ENCODE results near the gene FRMD4A.
"Not testable (repeated sequence)": the region's sequence is repeated elsewhere in the genome, so short reads cannot be mapped to it uniquely, and the experiment has no call there.

Gene FRMD4A

DNA sequence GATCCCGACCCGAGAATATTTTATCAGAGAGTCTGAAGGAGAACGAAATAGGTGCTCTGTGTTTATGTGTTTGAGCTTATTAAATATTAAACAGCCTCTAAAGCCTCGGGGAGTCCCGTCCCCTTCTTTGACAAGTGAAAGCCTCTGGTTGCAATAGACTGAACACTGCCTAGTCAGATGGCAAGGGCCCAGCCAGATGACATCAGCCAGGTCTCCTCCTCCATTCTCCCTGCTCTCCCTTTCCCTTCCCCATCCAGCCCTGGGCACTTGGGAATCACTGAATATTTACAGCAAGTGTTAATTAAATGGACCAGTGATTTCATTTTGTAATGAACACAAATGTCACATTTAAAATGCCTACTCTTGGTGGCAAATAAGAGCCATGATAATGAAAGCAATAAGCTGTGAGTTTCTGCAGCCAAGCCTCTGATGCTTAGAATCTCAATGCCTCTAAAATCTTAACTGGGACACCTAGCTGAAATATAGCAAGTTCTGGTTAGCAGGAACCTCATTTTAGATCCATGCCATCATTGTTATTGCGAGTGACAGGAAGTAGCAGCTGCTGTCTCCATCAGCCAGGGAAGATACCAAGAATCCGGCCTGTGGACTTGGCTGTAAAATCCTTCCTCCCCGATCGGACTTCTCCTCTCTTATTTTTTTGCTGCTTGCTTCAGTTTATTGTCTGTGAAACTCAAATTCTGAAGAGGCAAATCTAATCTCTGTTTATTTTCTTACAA, 541.8 kb downstream of the FRMD4A start:
- FAIRE-seq = no peak
- DNase-seq (ENCODE audit: insufficient read length, low spot score) = no peak
- TF ChIP-seq, protein P1, sequence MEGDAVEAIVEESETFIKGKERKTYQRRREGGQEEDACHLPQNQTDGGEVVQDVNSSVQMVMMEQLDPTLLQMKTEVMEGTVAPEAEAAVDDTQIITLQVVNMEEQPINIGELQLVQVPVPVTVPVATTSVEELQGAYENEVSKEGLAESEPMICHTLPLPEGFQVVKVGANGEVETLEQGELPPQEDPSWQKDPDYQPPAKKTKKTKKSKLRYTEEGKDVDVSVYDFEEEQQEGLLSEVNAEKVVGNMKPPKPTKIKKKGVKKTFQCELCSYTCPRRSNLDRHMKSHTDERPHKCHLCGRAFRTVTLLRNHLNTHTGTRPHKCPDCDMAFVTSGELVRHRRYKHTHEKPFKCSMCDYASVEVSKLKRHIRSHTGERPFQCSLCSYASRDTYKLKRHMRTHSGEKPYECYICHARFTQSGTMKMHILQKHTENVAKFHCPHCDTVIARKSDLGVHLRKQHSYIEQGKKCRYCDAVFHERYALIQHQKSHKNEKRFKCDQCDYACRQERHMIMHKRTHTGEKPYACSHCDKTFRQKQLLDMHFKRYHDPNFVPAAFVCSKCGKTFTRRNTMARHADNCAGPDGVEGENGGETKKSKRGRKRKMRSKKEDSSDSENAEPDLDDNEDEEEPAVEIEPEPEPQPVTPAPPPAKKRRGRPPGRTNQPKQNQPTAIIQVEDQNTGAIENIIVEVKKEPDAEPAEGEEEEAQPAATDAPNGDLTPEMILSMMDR (IDR thresholded peaks at IDR 0.05; ENCODE audit: insufficient read depth, missing control alignments) = no peak

DNA sequence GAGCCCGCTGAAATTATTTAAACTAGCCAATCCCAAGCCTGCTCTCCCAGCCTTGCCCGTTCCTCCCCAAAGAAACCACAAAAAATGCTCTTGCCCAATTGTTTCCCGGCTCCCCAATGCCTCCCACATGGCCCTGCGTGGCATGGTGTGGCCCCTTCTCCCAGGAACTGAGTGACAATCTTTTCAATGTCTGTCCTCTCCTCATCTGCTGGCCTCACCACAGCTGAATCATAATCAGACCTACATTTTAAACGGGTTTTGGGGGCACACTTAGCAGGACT, 542.5 kb downstream of the FRMD4A start:
- no peak for FAIRE-seq
- TF ChIP-seq, protein P1 (IDR thresholded peaks at IDR 0.05; ENCODE audit: insufficient read depth, missing control alignments) = no peak
- no peak for DNase-seq (ENCODE audit: insufficient read length, low spot score)

DNA sequence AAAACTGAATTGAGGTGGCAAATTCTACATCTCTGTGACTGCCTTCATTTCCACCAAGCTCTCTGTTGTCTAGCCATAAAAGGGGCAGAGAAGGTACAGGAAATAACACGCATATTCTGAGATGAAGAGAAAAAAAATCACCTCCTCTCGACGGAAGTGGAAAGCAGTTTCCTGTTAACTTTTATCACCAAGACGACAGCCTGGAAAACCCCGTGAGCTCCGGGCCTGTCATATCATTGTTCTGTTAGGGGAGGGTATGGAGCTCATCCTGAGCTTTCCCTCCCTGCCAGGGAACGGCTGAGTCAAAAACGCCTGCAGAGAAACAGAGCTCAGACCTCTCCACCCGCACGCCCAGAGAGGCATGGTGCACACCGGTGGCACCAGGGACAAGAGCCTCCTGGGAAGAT, 543.7 kb downstream of the FRMD4A start:
- TF ChIP-seq, protein P1 (IDR thresholded peaks at IDR 0.05; ENCODE audit: insufficient read depth, missing control alignments) = no peak
- no peak for DNase-seq (ENCODE audit: insufficient read length, low spot score)
- no peak for FAIRE-seq

DNA sequence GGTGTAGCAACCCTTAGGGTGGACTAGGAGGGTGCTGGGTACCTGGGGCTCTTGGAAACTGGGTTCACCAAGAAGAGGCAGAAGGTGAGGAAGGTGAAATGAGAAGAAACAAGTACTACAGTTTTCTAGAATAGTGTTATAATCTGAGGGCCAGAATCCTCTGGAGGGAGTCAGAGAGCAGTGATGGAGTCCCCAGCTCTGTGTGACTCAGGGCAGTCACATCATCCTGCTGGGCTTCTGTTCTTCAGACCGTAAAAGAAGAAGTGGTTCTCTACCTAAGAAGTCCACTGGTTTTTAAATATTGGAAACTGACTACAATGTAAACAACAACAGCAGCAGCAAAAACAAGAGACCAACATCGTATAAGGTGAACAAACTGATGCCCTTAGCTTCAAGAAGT, 546.7 kb downstream of the FRMD4A start:
- FAIRE-seq (no peak), DNase-seq (ENCODE audit: insufficient read length, low spot score) (no peak)
- TF ChIP-seq, protein P1 (IDR thresholded peaks at IDR 0.05; ENCODE audit: insufficient read depth, missing control alignments) = no peak

DNA sequence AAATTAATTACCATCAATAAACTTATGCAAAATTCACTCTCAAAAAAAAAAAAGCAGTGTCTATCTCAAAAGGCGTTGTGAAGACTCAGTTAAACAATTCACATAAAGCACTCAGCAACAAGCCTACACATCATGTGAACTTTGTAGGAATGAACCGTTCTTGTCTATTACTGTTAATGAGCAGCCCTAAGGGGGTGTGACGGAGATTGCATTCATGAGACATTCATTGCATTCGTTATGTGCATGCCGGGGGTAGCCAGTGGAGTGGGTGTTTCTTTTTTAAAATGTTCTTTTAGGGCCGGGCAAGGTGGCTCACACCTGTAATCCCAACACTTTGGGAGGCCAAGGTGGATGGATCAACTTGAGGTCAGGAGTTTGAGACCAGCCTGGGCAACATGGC, 551.0 kb downstream of the FRMD4A start:
- no peak for FAIRE-seq
- TF ChIP-seq, protein P1 (IDR thresholded peaks at IDR 0.05; ENCODE audit: insufficient read depth, missing control alignments) = no peak
- DNase-seq (ENCODE audit: insufficient read length, low spot score) = no peak

DNA sequence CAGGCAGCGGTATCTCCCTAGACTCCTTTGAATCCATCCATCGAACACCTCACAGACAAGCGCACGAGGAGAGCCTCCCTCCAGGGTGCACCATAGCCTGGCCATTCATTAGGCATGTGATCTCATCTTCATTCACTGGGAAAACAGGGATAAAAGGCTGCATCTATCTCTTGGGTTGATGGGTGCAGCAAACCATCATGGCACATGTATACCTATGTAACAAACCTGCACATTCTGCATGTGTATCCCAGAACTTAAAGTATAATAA, 552.1 kb downstream of the FRMD4A start:
- not testable (repeated sequence) for DNase-seq (ENCODE audit: insufficient read length, low spot score); FAIRE-seq

DNA sequence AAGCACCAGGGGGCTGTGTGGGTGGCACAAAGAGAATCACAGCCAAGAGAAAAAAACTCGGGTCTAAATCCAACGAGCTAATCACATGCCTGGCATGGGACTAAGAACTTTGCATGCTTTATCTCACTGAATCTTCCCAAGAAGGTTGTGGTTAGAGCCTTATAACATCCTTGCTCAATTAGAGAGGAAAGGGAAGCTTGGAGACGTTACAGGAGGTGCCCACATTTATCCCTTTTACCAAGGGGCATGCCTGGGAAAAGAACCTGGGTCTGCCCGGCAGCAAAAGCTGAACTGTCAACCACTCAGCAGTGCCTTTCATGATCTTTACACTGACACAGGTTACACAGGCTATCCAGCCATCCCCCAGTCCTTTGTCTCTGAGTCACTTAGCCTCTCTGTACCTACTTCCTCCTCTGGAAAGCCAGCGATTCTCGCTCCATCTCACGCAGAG, 553.8 kb downstream of the FRMD4A start:
- no peak for DNase-seq (ENCODE audit: insufficient read length, low spot score)
- FAIRE-seq = no peak
- TF ChIP-seq, protein P1 (IDR thresholded peaks at IDR 0.05; ENCODE audit: insufficient read depth, missing control alignments) = no peak

All from D721Med (cell line).